Retinal pigment epithelial cell (primary cell): Measurements from ENCODE around the gene PRKG1.
"Not testable (repeated sequence)": the region's sequence is repeated elsewhere in the genome, so short reads cannot be mapped to it uniquely, and the experiment has no call there.

Source experiments
- DNase-seq: peaks from one replicate; pipeline ENCODE4 v3.0.0-alpha.2; 2010; ENCODE audit warnings: low read depth
- H3K4me3 ChIP-seq: 2 replicates; pipeline ENCODE4 v1.5.1; 2011; ENCODE audit warnings: mild to moderate bottlenecking, low read length, control low read depth, moderate library complexity
- CTCF ChIP-seq: conservative IDR thresholded peaks from 2 replicates; pipeline ENCODE4 v1.5.1; 2011; ENCODE audit warnings: low read depth, low read length, control low read depth, inconsistent platforms

PRKG1 gene

GRCh38 chr10:51147644-51148399 is 73.5 kb downstream of the PRKG1 start:
- no peak overlapping the region for H3K4me3 ChIP-seq
- no peak for DNase-seq
- no peak for TF ChIP-seq CTCF

GRCh38 chr10:51156926-51157325 is 82.6 kb downstream of the PRKG1 start:
- peak; percentile 95 for DNase-seq
- no peak for TF ChIP-seq CTCF
- no peak overlapping the region for H3K4me3 ChIP-seq

GRCh38 chr10:51158832-51159231 is 84.5 kb downstream of the PRKG1 start:
- no peak for TF ChIP-seq CTCF
- DNase-seq = no peak
- no peak overlapping the region for H3K4me3 ChIP-seq

GRCh38 chr10:51159841-51160240 is 85.6 kb downstream of the PRKG1 start:
- TF ChIP-seq CTCF = no peak

GRCh38 chr10:51162002-51162401 is 87.7 kb downstream of the PRKG1 start:
- TF ChIP-seq CTCF = no peak

More at GRCh38 chr10:51159841-51160240, 85.6 kb downstream of the PRKG1 start:
- H3K4me3 ChIP-seq = no peak overlapping the region
- no peak for DNase-seq

GRCh38 chr10:51163380-51164049 is 89.2 kb downstream of the PRKG1 start:
- not testable (repeated sequence) for H3K4me3 ChIP-seq, DNase-seq

More at GRCh38 chr10:51162002-51162401, 87.7 kb downstream of the PRKG1 start:
- DNase-seq = peak; percentile 55
- H3K4me3 ChIP-seq = no peak overlapping the region

- DNase-seq = no peak
- TF ChIP-seq CTCF = no peak
- no peak overlapping the region for H3K4me3 ChIP-seq
These were observed 94.0 kb downstream of the PRKG1 start for GRCh38 chr10:51168086-51168815.
